Measurements from ENCODE around the gene KLC4.

KLC4 gene

GRCh38 chr6:43053545-43054205 is 5.8 kb upstream of the KLC4 start, which contains the start of gene CUL7:
Gene CUL7 (minus strand): TSS chr6:43053851. CDS start chr6:43052788, 1,063 bp downstream.
- no peak for TF ChIP-seq CTCF (IDR thresholded peaks at IDR 0.05)
- no peaks in the 10 kb centered on the region for H3K9me3 ChIP-seq
- no peaks in the 10 kb centered on the region for H3K27me3 ChIP-seq
- peak within 1 kb of the TSS; percentile 88 for H3K27ac ChIP-seq
- peaks cover 18 to 23% of the 10 kb centered on the region in 2 experiments for H3K4me1 ChIP-seq (ENCODE audit: control insufficient read depth in 1 of 2, insufficient read depth in 1 of 2, low read depth in 1 of 2, low read length in 1 of 2)
- H3K36me3 ChIP-seq = peaks cover 16% of the 10 kb centered on the region
- peak within 1 kb of the TSS; percentile 74 to 84 for H3K4me3 ChIP-seq (ENCODE audit: low read depth in 1 of 2, low read length in 1 of 2)

- H3K27ac ChIP-seq = peak overlapping the region; percentile 88
- H3K9me3 ChIP-seq = no peaks in the 10 kb centered on the region
- peak overlapping the region; percentile 74 to 84 for H3K4me3 ChIP-seq (ENCODE audit: low read depth in 1 of 2, low read length in 1 of 2)
- peaks cover 9% of the 10 kb centered on the region for H3K36me3 ChIP-seq
- no peak for TF ChIP-seq CTCF (IDR thresholded peaks at IDR 0.05)
- peaks cover 22 to 24% of the 10 kb centered on the region in 2 experiments for H3K4me1 ChIP-seq (ENCODE audit: control insufficient read depth in 1 of 2, insufficient read depth in 1 of 2, low read depth in 1 of 2, low read length in 1 of 2)
- no peaks in the 10 kb centered on the region for H3K27me3 ChIP-seq
Measured at GRCh38 chr6:43054206-43054943, 5.1 kb upstream of the KLC4 start.

- no peak overlapping the region for H3K4me3 ChIP-seq (ENCODE audit: low read depth in 1 of 2, low read length in 1 of 2)
- no peaks in the 10 kb centered on the region for H3K27me3 ChIP-seq
- H3K4me1 ChIP-seq (ENCODE audit: control insufficient read depth in 1 of 2, insufficient read depth in 1 of 2, low read depth in 1 of 2, low read length in 1 of 2) = peaks cover 31 to 32% of the 10 kb centered on the region in 2 experiments
- H3K9me3 ChIP-seq = no peaks in the 10 kb centered on the region
- TF ChIP-seq CTCF (IDR thresholded peaks at IDR 0.05) = no peak
- no peaks in the 10 kb centered on the region for H3K36me3 ChIP-seq
- H3K27ac ChIP-seq = no peak overlapping the region
Measured at GRCh38 chr6:43055966-43056365, 3.5 kb upstream of the KLC4 start.

- H3K4me1 ChIP-seq (ENCODE audit: control insufficient read depth in 1 of 2, insufficient read depth in 1 of 2, low read depth in 1 of 2, low read length in 1 of 2) = peaks cover 21 to 24% of the 10 kb centered on the region in 2 experiments
- H3K4me3 ChIP-seq (ENCODE audit: low read depth in 1 of 2, low read length in 1 of 2) = peak overlapping the region; percentile 90 to 95
- TF ChIP-seq CTCF (IDR thresholded peaks at IDR 0.05) = no peak
- H3K36me3 ChIP-seq = peaks cover 8% of the 10 kb centered on the region
- H3K27ac ChIP-seq = peak overlapping the region; percentile 90
- no peaks in the 10 kb centered on the region for H3K27me3 ChIP-seq
- no peaks in the 10 kb centered on the region for H3K9me3 ChIP-seq
Measured at GRCh38 chr6:43058531-43058930, 900 bp upstream of the KLC4 start.

GRCh38 chr6:43060034-43060754 is 763 bp downstream of the KLC4 start:
- Histone ChIP-seq H3K4me3 (ENCODE audit: low read depth in 1 of 2, low read length in 1 of 2) (peak overlapping the region; percentile 90 to 95), H3K36me3 (peaks cover 15% of the 10 kb centered on the region), H3K9me3 (no peaks in the 10 kb centered on the region), H3K4me1 (ENCODE audit: control insufficient read depth in 1 of 2, insufficient read depth in 1 of 2, low read depth in 1 of 2, low read length in 1 of 2) (peaks cover 17 to 19% of the 10 kb centered on the region in 2 experiments), H3K27ac (peak overlapping the region; percentile 90), H3K27me3 (no peaks in the 10 kb centered on the region)
- TF ChIP-seq CTCF (IDR thresholded peaks at IDR 0.05) = no peak
